K562 (cell line): Measurements from ENCODE around the gene RFPL3.

Experiments used
- FOXM1 ChIP-seq, 2 experiments: fragments of 450-650 bp in 1 of 2; sonication (generic) in 1 of 2; formaldehyde crosslinking in 1 of 2; IDR thresholded peaks; 2 replicates each; pipeline versions ENCODE4 v1.6.1 to v1.9.0; 2017 to 2022; ENCODE audit warnings: low read depth in 2 of 2, mild to moderate bottlenecking in 2 of 2, missing genetic modification reagents in 1 of 2, moderate library complexity in 1 of 2
- MITF ChIP-seq: IDR thresholded peaks from 2 replicates; pipeline ENCODE4 v1.6.1; 2014; ENCODE audit warnings: antibody characterized with exemption
- NRF1 ChIP-seq, 2 experiments: fragments of 450-650 bp; IDR thresholded peaks in 1 of 2; conservative IDR thresholded peaks in 1 of 2; 2 replicates each; pipeline ENCODE4 v1.6.1; 2014; ENCODE audit warnings: mild to moderate bottlenecking in 2 of 2
- PYGO2 ChIP-seq: fragments of 450-650 bp; IDR thresholded peaks from 2 replicates; pipeline ENCODE4 v1.6.1; 2016; ENCODE audit warnings: mild to moderate bottlenecking, missing genetic modification characterization, moderate library complexity, missing compliant biosample characterization
- RNF219 ChIP-seq: fragments of 250-450 bp; sonication (Bioruptor Pico); IDR thresholded peaks from 2 replicates; pipeline ENCODE4 v1.5.0; 2022; ENCODE audit warnings: mild to moderate bottlenecking
- SAFB2 ChIP-seq: fragments of 200-400 bp; formaldehyde crosslinking; IDR thresholded peaks from 2 replicates; pipeline ENCODE4 v1.6.1; 2018; ENCODE audit warnings: borderline replicate concordance, low read length, low read depth, moderate library complexity; ENCODE audit not compliant: severe bottlenecking
- ZFP1 ChIP-seq: fragments of 450-650 bp; formaldehyde crosslinking; IDR thresholded peaks from 2 replicates; pipeline ENCODE4 v1.4.0; 2020; ENCODE audit warnings: mild to moderate bottlenecking, mixed read lengths
- ZNF354B ChIP-seq: fragments of 250-450 bp; sonication (Bioruptor Pico); IDR thresholded peaks from 2 replicates; pipeline ENCODE4 v1.4.0; 2020

- TF ChIP-seq ZNF354B (no peak), ZFP1 (no peak), NRF1 (conservative IDR thresholded peaks at IDR 0.05 in 1 of 2, IDR thresholded peaks at IDR 0.05 in 1 of 2) (no peak), SAFB2 (no peak), RNF219 (no peak), MITF (no peak), PYGO2 (tag) (no peak), FOXM1 (IDR thresholded peaks at IDR 0.05; ENCODE audit: low read depth) (no peak), FOXM1 (CRISPR knock-in tag; IDR thresholded peaks at IDR 0.05; ENCODE audit: low read depth) (no peak)
Measured at GRCh38 chr22:32309585-32310251, 47.9 kb upstream of the RFPL3 start.
